Colonic mucosa (tissue), 4 donors: Measurements from ENCODE around the gene CCDC192. TPM values are rescaled to one million over a fixed set of nuclear protein-coding genes. Genes with fewer than 3 reads are reported as not detected.

Experiments
- DNase-seq: peaks from one replicate; pipeline ENCODE4 v3.0.0-alpha.2; 2020
- H3K27ac ChIP-seq: fragments of 200-600 bp; one replicate; pipeline ENCODE4 v1.8.0; 2021
- H3K27me3 ChIP-seq: fragments of 200-600 bp; one replicate; pipeline ENCODE4 v1.8.0; 2021
- H3K36me3 ChIP-seq: fragments of 200-600 bp; one replicate; pipeline ENCODE4 v1.8.0; 2021
- H3K4me1 ChIP-seq: fragments of 200-600 bp; one replicate; pipeline ENCODE4 v1.8.0; 2021; ENCODE audit warnings: mild to moderate bottlenecking
- H3K4me3 ChIP-seq: fragments of 200-600 bp; one replicate; pipeline ENCODE4 v1.8.0; 2021
- H3K9ac ChIP-seq, 2 donors: one replicate each; pipeline ENCODE4 v1.7.0; 2013; ENCODE audit warnings: control low read depth in 2 of 2, low read depth in 2 of 2, low read length in 2 of 2
- H3K9me3 ChIP-seq: fragments of 200-600 bp; one replicate; pipeline ENCODE4 v1.8.0; 2021
- intact Hi-C: fragments of 100-400 bp; cut with DNase I; formaldehyde crosslinking; loops from one replicate; pipeline ENCODE4 v1.14.1; 2022
- total RNA-seq, 2 donors: library from RNA; stranded (reverse); fragmentation: NEBNext Ultra II Directional in 1 of 2; extraction: Animal tissue kit (Norgen Biotek cat#: 25700) in 1 of 2; gene quantifications; one replicate each; pipeline ENCODE4 v1.2.1, GENCODE V29; 2021
- TF ChIP-seq, protein P1 (sequence below): fragments of 200-600 bp; IDR thresholded peaks from one replicate; pipeline ENCODE4 v1.8.0; 2022; ENCODE audit warnings: antibody characterized with exemption, mild to moderate bottlenecking
- donor health status: healthy.
- donor health status: DM: no; HTN: no; CAD: no.
- donor health status: DM: no; HTN: no; CAD: no.

The CCDC192 gene
- total RNA-seq, 2 donors from 2014 or later, result not detected

DNA sequence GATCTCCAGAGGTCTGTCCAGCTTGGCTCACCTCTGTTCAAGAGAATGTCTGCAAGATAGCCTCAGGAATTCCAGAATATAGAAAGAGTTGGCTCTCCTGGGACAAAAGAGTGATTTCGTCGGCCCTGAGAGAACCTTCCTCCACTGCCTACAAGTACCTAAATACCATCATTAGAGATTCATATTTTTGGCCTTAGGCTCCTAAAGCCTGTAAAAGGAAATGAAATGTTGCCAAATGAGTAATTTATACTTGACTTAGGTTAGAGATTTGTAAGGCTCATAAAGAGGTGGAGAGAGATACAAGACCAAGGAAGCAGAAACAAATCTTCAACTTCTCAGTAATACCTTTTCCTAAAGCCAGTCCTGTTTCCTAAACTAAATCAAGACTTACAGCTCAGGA is 146.2 kb downstream of the CCDC192 start:
- H3K9ac ChIP-seq, result peak overlapping the region in 1 of 2 donors; percentile 58
- TF ChIP-seq, protein P1, sequence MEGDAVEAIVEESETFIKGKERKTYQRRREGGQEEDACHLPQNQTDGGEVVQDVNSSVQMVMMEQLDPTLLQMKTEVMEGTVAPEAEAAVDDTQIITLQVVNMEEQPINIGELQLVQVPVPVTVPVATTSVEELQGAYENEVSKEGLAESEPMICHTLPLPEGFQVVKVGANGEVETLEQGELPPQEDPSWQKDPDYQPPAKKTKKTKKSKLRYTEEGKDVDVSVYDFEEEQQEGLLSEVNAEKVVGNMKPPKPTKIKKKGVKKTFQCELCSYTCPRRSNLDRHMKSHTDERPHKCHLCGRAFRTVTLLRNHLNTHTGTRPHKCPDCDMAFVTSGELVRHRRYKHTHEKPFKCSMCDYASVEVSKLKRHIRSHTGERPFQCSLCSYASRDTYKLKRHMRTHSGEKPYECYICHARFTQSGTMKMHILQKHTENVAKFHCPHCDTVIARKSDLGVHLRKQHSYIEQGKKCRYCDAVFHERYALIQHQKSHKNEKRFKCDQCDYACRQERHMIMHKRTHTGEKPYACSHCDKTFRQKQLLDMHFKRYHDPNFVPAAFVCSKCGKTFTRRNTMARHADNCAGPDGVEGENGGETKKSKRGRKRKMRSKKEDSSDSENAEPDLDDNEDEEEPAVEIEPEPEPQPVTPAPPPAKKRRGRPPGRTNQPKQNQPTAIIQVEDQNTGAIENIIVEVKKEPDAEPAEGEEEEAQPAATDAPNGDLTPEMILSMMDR, result no peak
- H3K4me3 ChIP-seq, result no peak overlapping the region
- H3K4me1 ChIP-seq, result peaks cover 5% of the 10 kb centered on the region
- H3K9me3 ChIP-seq, result no peaks in the 10 kb centered on the region
- no peak for DNase-seq
- H3K27me3 ChIP-seq, result no peaks in the 10 kb centered on the region
- no peaks in the 10 kb centered on the region for H3K36me3 ChIP-seq
- intact Hi-C loops, result no loop called here
- peak overlapping the region; percentile 62 for H3K27ac ChIP-seq

DNA sequence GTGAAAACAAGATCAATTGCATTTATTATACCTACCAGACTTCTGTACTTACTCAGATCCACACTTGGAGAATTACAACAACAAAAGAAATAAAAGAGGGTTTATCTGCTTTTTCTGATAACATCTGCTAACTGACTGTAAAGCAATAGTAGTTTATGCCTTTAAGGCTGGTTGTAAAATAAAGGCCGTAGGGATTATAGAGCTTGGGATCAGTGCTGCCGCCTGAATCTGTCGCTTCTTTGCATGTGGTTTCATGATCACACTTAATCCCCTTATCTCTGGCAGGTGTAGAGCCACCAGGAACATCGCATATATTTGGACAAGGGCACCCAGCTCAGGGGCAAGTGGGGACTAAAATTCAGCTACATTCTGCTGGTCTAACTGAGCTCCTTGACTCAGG is 146.7 kb downstream of the CCDC192 start:
- TF ChIP-seq, protein P1, result no peak
- intact Hi-C loops, result no loop called here
- DNase-seq, result peak; percentile 45
- Histone ChIP-seq H3K9ac (peak overlapping the region in 1 of 2 donors; percentile 58), H3K9me3 (no peaks in the 10 kb centered on the region), H3K27me3 (no peaks in the 10 kb centered on the region), H3K27ac (peak overlapping the region; percentile 62), H3K4me1 (peaks cover 5% of the 10 kb centered on the region), H3K4me3 (no peak overlapping the region), H3K36me3 (no peaks in the 10 kb centered on the region)

DNA sequence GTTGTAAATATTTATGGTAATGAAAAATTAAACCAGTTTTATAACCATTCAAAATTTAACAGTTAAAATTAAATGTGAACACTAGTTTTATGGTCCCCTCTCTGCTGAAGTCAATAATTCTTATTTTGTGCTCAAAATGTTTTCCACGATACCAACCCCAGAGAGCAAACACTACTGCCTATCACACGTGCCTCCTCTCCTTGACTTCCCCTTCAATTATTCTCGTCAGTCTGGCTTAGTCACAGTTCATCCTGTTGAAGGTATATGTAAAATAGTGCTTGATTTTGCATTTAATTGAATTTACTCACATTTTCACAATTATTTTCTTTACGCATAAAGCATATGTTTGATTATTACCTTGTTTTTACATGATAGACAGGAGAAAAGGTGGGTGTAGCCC is 148.8 kb downstream of the CCDC192 start:
- Histone ChIP-seq H3K36me3 (no peaks in the 10 kb centered on the region), H3K9me3 (no peaks in the 10 kb centered on the region), H3K4me3 (no peak overlapping the region), H3K4me1 (peaks cover 5% of the 10 kb centered on the region), H3K27me3 (no peaks in the 10 kb centered on the region), H3K27ac (peak overlapping the region; percentile 27), H3K9ac (peak overlapping the region in 1 of 2 donors; percentile 3)
- TF ChIP-seq, protein P1, result no peak
- no peak for DNase-seq
- intact Hi-C loops, result no loop called here

DNA sequence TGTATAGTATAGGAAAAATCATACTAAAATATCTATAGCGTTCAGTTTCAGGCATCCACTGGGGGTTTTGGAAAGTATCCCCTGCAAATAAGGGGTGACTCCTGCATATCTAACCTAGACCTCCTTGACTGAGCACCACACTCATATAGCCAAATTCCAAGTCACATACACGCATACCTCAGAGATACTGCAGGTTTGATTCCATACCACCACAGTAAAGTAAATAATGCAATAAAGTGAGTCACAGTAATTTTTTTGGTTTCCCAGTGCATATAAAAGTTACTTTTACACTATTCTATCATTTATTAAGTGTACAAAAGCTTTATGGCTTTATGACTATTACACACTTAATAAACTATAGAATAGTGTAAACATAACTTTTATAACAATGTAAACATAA is 151.3 kb downstream of the CCDC192 start:
- no peak for DNase-seq
- no peaks in the 10 kb centered on the region for H3K9me3 ChIP-seq
- intact Hi-C loops, result no loop called here
- TF ChIP-seq, protein P1, result no peak
- no peaks in the 10 kb centered on the region for H3K27me3 ChIP-seq
- no peaks in the 10 kb centered on the region for H3K36me3 ChIP-seq
- no peak overlapping the region for H3K9ac ChIP-seq
- H3K4me1 ChIP-seq, result no peaks in the 10 kb centered on the region
- no peak overlapping the region for H3K27ac ChIP-seq
- H3K4me3 ChIP-seq, result no peak overlapping the region

DNA sequence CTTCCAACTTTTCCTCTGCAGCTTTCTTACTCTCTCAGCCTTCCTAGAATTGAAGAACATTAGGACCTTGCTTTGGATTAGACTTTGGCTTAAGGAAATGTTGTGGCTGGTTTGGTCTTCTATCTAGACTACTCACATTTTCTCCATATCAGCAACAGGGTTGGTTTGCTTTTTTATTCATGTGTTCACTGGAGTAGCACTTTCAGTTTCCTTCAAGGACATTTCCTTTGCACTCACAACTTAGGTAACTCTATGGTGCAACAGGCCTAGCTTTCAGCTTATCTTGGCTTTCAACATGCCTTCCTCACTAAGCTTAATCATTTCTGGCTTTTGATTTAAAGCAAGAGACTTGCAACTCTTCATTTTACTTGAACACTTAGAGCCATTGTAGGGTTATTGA is 153.1 kb downstream of the CCDC192 start:
- Histone ChIP-seq H3K27me3 (no peaks in the 10 kb centered on the region), H3K4me3 (no peak overlapping the region), H3K36me3 (no peaks in the 10 kb centered on the region), H3K9me3 (no peaks in the 10 kb centered on the region), H3K4me1 (no peaks in the 10 kb centered on the region), H3K27ac (no peak overlapping the region), H3K9ac (no peak overlapping the region)
- DNase-seq, result no peak
- intact Hi-C loops, result no loop called here
- TF ChIP-seq, protein P1, result no peak
